Measurements from ENCODE around the gene GAR1.
A peak's percentile ranks its signal among the peaks of the same experiment; 100 is the strongest.

The GAR1 gene

GRCh38 chr4:109816894-109817293 is 1.3 kb downstream of the GAR1 start:
- no peak for DNase-seq (ENCODE audit: low read depth)
- H3K4me3 ChIP-seq (ENCODE audit: low read length): peak overlapping the region; percentile 96

GRCh38 chr4:109818268-109818667 is 2.7 kb downstream of the GAR1 start:
- no peak overlapping the region for H3K4me3 ChIP-seq (ENCODE audit: low read length)
- DNase-seq (ENCODE audit: low read depth): no peak
- TF ChIP-seq CTCF (conservative IDR thresholded peaks at IDR 0.05; ENCODE audit: low read depth, low read length): no peak

More at GRCh38 chr4:109816894-109817293, 1.3 kb downstream of the GAR1 start:
- no peak for TF ChIP-seq CTCF (conservative IDR thresholded peaks at IDR 0.05; ENCODE audit: low read depth, low read length)

GRCh38 chr4:109820563-109820962 is 5.0 kb downstream of the GAR1 start:
- no peak overlapping the region for H3K4me3 ChIP-seq (ENCODE audit: low read length)
- DNase-seq (ENCODE audit: low read depth): peak; percentile 43
- no peak for TF ChIP-seq CTCF (conservative IDR thresholded peaks at IDR 0.05; ENCODE audit: low read depth, low read length)

- TF ChIP-seq CTCF (conservative IDR thresholded peaks at IDR 0.05; ENCODE audit: low read depth, low read length): no peak
- no peak overlapping the region for H3K4me3 ChIP-seq (ENCODE audit: low read length)
- DNase-seq (ENCODE audit: low read depth): no peak
Observed at GRCh38 chr4:109821185-109821584, 5.6 kb downstream of the GAR1 start.

- peak; percentile 51 for TF ChIP-seq CTCF (conservative IDR thresholded peaks at IDR 0.05; ENCODE audit: low read depth, low read length)
- H3K4me3 ChIP-seq (ENCODE audit: low read length): no peak overlapping the region
- no peak for DNase-seq (ENCODE audit: low read depth)
Observed at GRCh38 chr4:109826719-109827118, 11.2 kb downstream of the GAR1 start.

- TF ChIP-seq CTCF (conservative IDR thresholded peaks at IDR 0.05; ENCODE audit: low read depth, low read length): no peak
- H3K4me3 ChIP-seq (ENCODE audit: low read length): no peak within 1 kb of the TSS
- no peak for DNase-seq (ENCODE audit: low read depth)
Observed at GRCh38 chr4:109827672-109828071, 12.1 kb downstream of the GAR1 start, which contains the start of gene RRH. Gene RRH, plus strand, starts transcription at chr4:109827972. Its CDS starts 56 bp downstream, at chr4:109828028.

GRCh38 chr4:109833756-109834155 is 18.2 kb downstream of the GAR1 start:
- TF ChIP-seq CTCF (conservative IDR thresholded peaks at IDR 0.05; ENCODE audit: low read depth, low read length): no peak
- no peak for DNase-seq (ENCODE audit: low read depth)
- H3K4me3 ChIP-seq (ENCODE audit: low read length): no peak overlapping the region
